ENCODE data around the gene IFIT1. TPM values are rescaled to one million over a fixed set of nuclear protein-coding genes. Genes with fewer than 3 reads are reported as not detected.

Gene IFIT1
- total and polyA plus RNA-seq, 9 of the 15 experiments (the other 6 are each of a cell fraction or from before 2014, with no cell fraction given) = 0.03 to 0.40 (median 0.18) TPM

DNA sequence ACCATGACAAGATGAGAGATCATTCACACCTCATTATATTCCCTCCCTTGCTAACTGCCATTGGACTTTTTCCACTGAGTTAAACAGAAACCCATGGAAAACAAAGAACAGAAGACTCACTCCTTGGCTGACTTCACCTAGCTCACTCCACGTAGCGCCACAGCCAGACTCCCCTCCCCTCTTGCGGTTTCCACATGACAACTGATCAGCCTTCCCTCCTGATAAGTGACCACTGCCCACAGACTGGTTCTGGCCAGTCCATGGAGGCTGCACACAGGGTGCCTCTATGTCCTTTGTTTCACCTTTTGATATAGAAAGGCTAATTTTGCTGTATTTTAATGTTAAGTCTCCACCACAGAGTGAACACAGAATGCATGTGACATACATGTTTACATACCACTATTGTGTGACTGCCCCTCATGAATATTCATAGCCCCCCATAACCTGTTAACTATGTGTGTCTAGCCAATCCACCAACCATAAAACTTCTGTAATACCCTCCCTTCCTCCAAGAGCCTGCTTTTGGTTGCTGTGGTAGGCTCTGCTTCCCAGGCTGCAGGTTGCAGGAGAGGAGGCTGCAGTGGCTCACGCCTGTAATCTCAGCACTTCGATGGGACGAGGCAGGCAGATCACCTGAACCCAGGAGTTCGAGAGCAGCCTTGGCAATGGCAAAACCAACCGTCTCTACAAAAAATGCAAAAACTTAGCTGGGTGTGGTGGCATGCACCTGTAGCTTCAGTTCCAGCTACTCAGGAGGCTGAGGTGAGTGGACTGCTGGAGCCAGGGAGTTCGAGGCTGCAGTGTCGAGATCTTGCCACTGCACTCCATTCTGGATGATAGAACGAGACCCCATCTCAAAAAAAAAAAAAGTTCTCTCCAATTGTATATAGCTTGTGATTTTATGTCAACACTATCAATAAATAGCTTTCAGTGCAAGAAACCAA is 12.0 kb downstream of the IFIT1 start:
- FAIRE-seq (no peak), DNase-seq (ENCODE audit: extremely low read depth in 1 of 4, low spot score in 3 of 4) (peak in 1 of 4 experiments; percentile 31), ATAC-seq (peak; percentile 58; the same call in 2 of the 3 replicates)
- no peaks in the 10 kb centered on the region for H4K20me1 ChIP-seq (replicated peaks; ENCODE audit: control insufficient read depth, insufficient read depth, low read length)
- in situ Hi-C loops (cut with MboI) (no loop called here), intact Hi-C loops (cut with micrococcal nuclease) (no loop called here)
- H3K4me1 ChIP-seq (replicated peaks in 1 of 2; ENCODE audit: control insufficient read depth in 2 of 2, insufficient read depth in 2 of 2, low read length in 2 of 2) = no peaks in the 10 kb centered on the region; a peak in 1 of 5 replicates
- no peak overlapping the region for H2AFZ ChIP-seq (ENCODE audit: low read depth, low read length)
- no peak overlapping the region for H3K4me2 ChIP-seq (ENCODE audit: insufficient read depth, low read length)
- WGBS (ENCODE audit: insufficient coverage, low coverage, missing lambda C conversion rate) = 24% methylated on average over 6 of the region's 11 CpGs
- no peaks in the 10 kb centered on the region for H3K9me1 ChIP-seq (ENCODE audit: control insufficient read depth, insufficient read depth, low read length)
- H3K9ac ChIP-seq (ENCODE audit: insufficient read depth in 1 of 2, low read depth in 2 of 2, low read length in 2 of 2) = no peak overlapping the region
- no peaks in the 10 kb centered on the region for H3K79me2 ChIP-seq (ENCODE audit: control insufficient read depth, insufficient read depth, low read length)
- H3K4me3 ChIP-seq = no peak overlapping the region
- no peaks in the 10 kb centered on the region for H3K36me3 ChIP-seq (ENCODE audit: control insufficient read depth, insufficient read depth, low read length)
- no peaks in the 10 kb centered on the region for H3K9me3 ChIP-seq (replicated peaks; ENCODE audit: control insufficient read depth, insufficient read depth, low read depth, low read length)
- ChIA-PET CTCF (ENCODE audit: low intra/inter-chr PET ratio) (no interaction called here), POLR2A (no interaction called here)
- no TSS peak for BruUV-seq (replicated peaks)
- no peak overlapping the region for H3K27ac ChIP-seq (ENCODE audit: extremely low read depth, low read depth, low read length)
- H3K27me3 ChIP-seq (ENCODE audit: control insufficient read depth in 2 of 2, insufficient read depth in 2 of 2, low read length in 2 of 2) = no peaks in the 10 kb centered on the region
- TF ChIP-seq HBP1 (CRISPR knock-in tag; IDR thresholded peaks at IDR 0.05) = no peak
- TF ChIP-seq ESRRA (IDR thresholded peaks at IDR 0.05; ENCODE audit: borderline replicate concordance, low read depth) = peak; percentile 64; the same call in 1 of the 2 replicates
- no peak for TF ChIP-seq RUNX1 (IDR thresholded peaks at IDR 0.05; ENCODE audit: low read depth)
- TF ChIP-seq HMGXB4 (CRISPR knock-in tag; IDR thresholded peaks at IDR 0.05) = no peak
- TF ChIP-seq ZNF717 (CRISPR knock-in tag; IDR thresholded peaks at IDR 0.05) = no peak
- no peak for TF ChIP-seq ZNF507 (tag; conservative IDR thresholded peaks at IDR 0.05)
- TF ChIP-seq CBX1 (IDR thresholded peaks at IDR 0.05; ENCODE audit: low read depth) = no peak
- TF ChIP-seq, protein P1, sequence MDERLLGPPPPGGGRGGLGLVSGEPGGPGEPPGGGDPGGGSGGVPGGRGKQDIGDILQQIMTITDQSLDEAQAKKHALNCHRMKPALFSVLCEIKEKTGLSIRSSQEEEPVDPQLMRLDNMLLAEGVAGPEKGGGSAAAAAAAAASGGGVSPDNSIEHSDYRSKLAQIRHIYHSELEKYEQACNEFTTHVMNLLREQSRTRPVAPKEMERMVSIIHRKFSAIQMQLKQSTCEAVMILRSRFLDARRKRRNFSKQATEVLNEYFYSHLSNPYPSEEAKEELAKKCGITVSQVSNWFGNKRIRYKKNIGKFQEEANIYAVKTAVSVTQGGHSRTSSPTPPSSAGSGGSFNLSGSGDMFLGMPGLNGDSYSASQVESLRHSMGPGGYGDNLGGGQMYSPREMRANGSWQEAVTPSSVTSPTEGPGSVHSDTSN (CRISPR knock-in tag; IDR thresholded peaks at IDR 0.05; ENCODE audit: low read depth) = no peak
- TF ChIP-seq, protein P1 (tag; conservative IDR thresholded peaks at IDR 0.05; ENCODE audit: low read depth) = no peak
- peak; percentile 82 to 89 for TF ChIP-seq TRIM24 (IDR thresholded peaks at IDR 0.05)
- no peak for TF ChIP-seq NUFIP1 (IDR thresholded peaks at IDR 0.05; ENCODE audit: partially characterized antibody)
- peak; percentile 7 for TF ChIP-seq MEIS2 (IDR thresholded peaks at IDR 0.05; ENCODE audit: partially characterized antibody)
